HEK293 (cell line): ENCODE measurements around the gene SMIM5.

Source experiments
- CTCF ChIA-PET: fragments of 350-600 bp; formaldehyde crosslinking; extraction: SDS; loops from one replicate; lab custom pipeline; 2021; ENCODE audit warnings: antibody characterized with exemption; lab: Yijun Ruan, JAX
- POLR2A ChIA-PET: fragments of 300-600 bp; formaldehyde crosslinking; extraction: SDS; loops from one replicate; lab custom pipeline; 2020; ENCODE audit warnings: antibody characterized with exemption, inconsistent platforms; lab: Yijun Ruan, JAX
- H3K27ac ChIP-seq: fragments of 200-500 bp; sonication (Bioruptor generic); 2 replicates; pipeline ENCODE4 v1.5.1; 2014; ENCODE audit warnings: low read depth, low read length, control low read depth, inconsistent platforms; ENCODE audit errors: extremely low read depth
- H3K36me3 ChIP-seq, 2 experiments: fragments of 200-500 bp in 1 of 2; sonication (Bioruptor generic) in 1 of 2; 1 replicate in 1 of 2; 2 replicates in 1 of 2; pipeline ENCODE4 v1.5.1; 2014 to 2017; ENCODE audit warnings: inconsistent platforms in 2 of 2, low read length in 2 of 2; ENCODE audit not compliant: control insufficient read depth in 2 of 2, insufficient read depth in 1 of 2
- H3K4me1 ChIP-seq: fragments of 200-500 bp; sonication (Bioruptor generic); 2 replicates; pipeline ENCODE4 v1.5.1; 2014; ENCODE audit warnings: mild to moderate bottlenecking, low read length, inconsistent platforms; ENCODE audit not compliant: control insufficient read depth, insufficient read depth
- H3K4me3 ChIP-seq: 2 replicates; pipeline ENCODE4 v1.5.1; 2011; ENCODE audit warnings: low read depth, mild to moderate bottlenecking, control low read depth, low read length, moderate library complexity
- H3K9me3 ChIP-seq: fragments of 200-500 bp; sonication (Bioruptor generic); 2 replicates; pipeline ENCODE4 v1.5.1; 2014; ENCODE audit warnings: low read depth, low read length, inconsistent platforms; ENCODE audit not compliant: control insufficient read depth, insufficient read depth
- BCL11B ChIP-seq: fragments of 450-650 bp; formaldehyde crosslinking; IDR thresholded peaks from 2 replicates; pipeline ENCODE4 v1.5.1; 2016; ENCODE audit warnings: low read depth, missing biosample characterization, missing genetic modification characterization
- KLF1 ChIP-seq: fragments of 450-650 bp; formaldehyde crosslinking; IDR thresholded peaks from 2 replicates; pipeline ENCODE4 v1.5.1; 2016; ENCODE audit warnings: missing biosample characterization, missing genetic modification characterization
- KLF8 ChIP-seq: fragments of 450-650 bp; formaldehyde crosslinking; IDR thresholded peaks from 2 replicates; pipeline ENCODE4 v1.5.1; 2016; ENCODE audit warnings: missing biosample characterization, missing genetic modification characterization
- MZF1 ChIP-seq: fragments of 450-650 bp; formaldehyde crosslinking; IDR thresholded peaks from 2 replicates; pipeline ENCODE4 v1.5.1; 2017; ENCODE audit warnings: missing biosample characterization, missing genetic modification characterization, borderline replicate concordance
- OSR2 ChIP-seq: fragments of 450-650 bp; formaldehyde crosslinking; IDR thresholded peaks from 2 replicates; pipeline ENCODE4 v1.5.1; 2016; ENCODE audit warnings: missing biosample characterization, missing genetic modification characterization
- OVOL3 ChIP-seq: fragments of 450-650 bp; formaldehyde crosslinking; IDR thresholded peaks from 2 replicates; pipeline ENCODE4 v1.5.1; 2016; ENCODE audit warnings: missing biosample characterization, missing genetic modification characterization
- SP3 ChIP-seq: fragments of 450-650 bp; formaldehyde crosslinking; IDR thresholded peaks from 2 replicates; pipeline ENCODE4 v1.5.1; 2016; ENCODE audit warnings: missing biosample characterization, missing genetic modification characterization
- ZFHX2 ChIP-seq: fragments of 450-650 bp; formaldehyde crosslinking; conservative IDR thresholded peaks from 2 replicates; pipeline ENCODE4 v1.5.1; 2016; ENCODE audit warnings: missing biosample characterization, missing genetic modification characterization
- ZIC2 ChIP-seq: fragments of 450-650 bp; formaldehyde crosslinking; IDR thresholded peaks from 2 replicates; pipeline ENCODE4 v1.5.1; 2016; ENCODE audit warnings: missing biosample characterization, missing genetic modification characterization
- ZNF132 ChIP-seq: fragments of 450-650 bp; formaldehyde crosslinking; IDR thresholded peaks from 2 replicates; pipeline ENCODE4 v1.5.1; 2017; ENCODE audit warnings: missing biosample characterization, missing genetic modification characterization, borderline replicate concordance
- ZNF2 ChIP-seq: fragments of 450-650 bp; formaldehyde crosslinking; IDR thresholded peaks from 2 replicates; pipeline ENCODE4 v1.5.1; 2016; ENCODE audit warnings: missing biosample characterization, missing genetic modification characterization
- ZNF394 ChIP-seq: fragments of 450-650 bp; formaldehyde crosslinking; IDR thresholded peaks from 2 replicates; pipeline ENCODE4 v1.5.1; 2016; ENCODE audit warnings: missing biosample characterization, missing genetic modification characterization, mild to moderate bottlenecking, moderate library complexity, borderline replicate concordance
- ZNF549 ChIP-seq: fragments of 450-650 bp; IDR thresholded peaks from 2 replicates; pipeline ENCODE4 v1.5.1; 2018; ENCODE audit warnings: missing biosample characterization, missing genetic modification characterization, mild to moderate bottlenecking, inconsistent platforms, moderate library complexity
- ZNF600 ChIP-seq: fragments of 450-650 bp; formaldehyde crosslinking; IDR thresholded peaks from 2 replicates; pipeline ENCODE4 v1.5.1; 2016; ENCODE audit warnings: missing biosample characterization, missing genetic modification characterization
- ZNF610 ChIP-seq: fragments of 450-650 bp; formaldehyde crosslinking; IDR thresholded peaks from 2 replicates; pipeline ENCODE4 v1.5.1; 2016; ENCODE audit warnings: missing biosample characterization, missing genetic modification characterization, borderline replicate concordance
- ZNF707 ChIP-seq: fragments of 450-650 bp; formaldehyde crosslinking; IDR thresholded peaks from 2 replicates; pipeline ENCODE4 v1.5.1; 2016; ENCODE audit warnings: missing biosample characterization, missing genetic modification characterization
- ZNF747 ChIP-seq: fragments of 450-650 bp; formaldehyde crosslinking; IDR thresholded peaks from 2 replicates; pipeline ENCODE4 v1.5.1; 2016; ENCODE audit warnings: missing biosample characterization, missing genetic modification characterization
- ZSCAN16 ChIP-seq: fragments of 450-650 bp; formaldehyde crosslinking; IDR thresholded peaks from 2 replicates; pipeline ENCODE4 v1.5.1; 2016; ENCODE audit warnings: missing biosample characterization, missing genetic modification characterization
- TF ChIP-seq, protein P1 (sequence below): fragments of 450-650 bp; formaldehyde crosslinking; IDR thresholded peaks from 2 replicates; pipeline ENCODE4 v1.5.1; 2017; ENCODE audit warnings: missing biosample characterization, missing genetic modification characterization
- TF ChIP-seq, protein P2 (sequence below): fragments of 450-650 bp; formaldehyde crosslinking; IDR thresholded peaks from 2 replicates; pipeline ENCODE4 v1.5.1; 2016; ENCODE audit warnings: missing biosample characterization, missing genetic modification characterization
- TF ChIP-seq, protein P3 (sequence below): fragments of 450-650 bp; formaldehyde crosslinking; IDR thresholded peaks from 2 replicates; pipeline ENCODE4 v1.5.1; 2016; ENCODE audit warnings: missing biosample characterization, missing genetic modification characterization
- TF ChIP-seq, protein P4 (sequence below): fragments of 450-650 bp; formaldehyde crosslinking; IDR thresholded peaks from 2 replicates; pipeline ENCODE4 v1.5.1; 2016; ENCODE audit warnings: missing biosample characterization, missing genetic modification characterization, low read depth
- TF ChIP-seq, protein P5 (sequence below): fragments of 450-650 bp; formaldehyde crosslinking; IDR thresholded peaks from 2 replicates; pipeline ENCODE4 v1.5.1; 2016; ENCODE audit warnings: missing biosample characterization, missing genetic modification characterization
- TF ChIP-seq, protein P6 (sequence below): fragments of 450-650 bp; formaldehyde crosslinking; IDR thresholded peaks from 2 replicates; pipeline ENCODE4 v1.5.1; 2017; ENCODE audit warnings: missing biosample characterization, missing genetic modification characterization

Gene SMIM5

DNA sequence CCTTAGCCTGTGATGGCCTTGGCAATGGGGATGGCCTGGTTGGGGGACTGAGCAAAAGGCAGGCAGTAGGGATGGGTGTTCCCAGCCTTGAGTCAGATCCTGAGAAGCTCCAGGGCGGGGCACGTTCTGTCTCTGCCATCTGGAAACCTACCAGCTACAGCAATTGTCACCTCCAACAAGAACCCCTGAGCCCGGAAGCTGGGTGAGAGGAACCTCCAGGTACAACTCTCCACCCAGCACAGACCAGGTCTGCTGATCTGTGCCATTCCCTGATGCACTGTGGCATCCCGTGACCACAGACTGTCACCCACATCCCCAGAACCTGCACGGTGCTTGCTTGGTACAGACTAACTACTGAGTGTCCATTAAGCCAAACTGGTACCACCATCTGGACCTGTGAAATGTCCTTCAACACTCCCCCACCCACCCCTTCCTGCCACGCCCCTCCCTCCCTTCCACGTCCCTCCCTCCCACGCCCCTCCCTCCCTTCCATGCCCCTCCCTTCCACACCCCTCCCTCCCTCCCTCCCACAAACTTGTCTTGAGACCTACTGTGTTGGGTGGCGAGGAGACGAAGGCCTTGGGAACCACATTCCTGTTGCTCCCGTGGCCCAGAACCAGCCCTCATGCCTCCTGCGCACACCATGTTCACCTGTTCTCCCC is 29.1 kb upstream of the SMIM5 start:
- TF ChIP-seq ZSCAN16 (no peak), KLF1 (tag by site-specific recombination) (peak; percentile 87), KLF8 (tag by site-specific recombination) (0 out of 2 replicates have a peak, but pooled peaks have one; percentile 21), SP3 (tag by site-specific recombination) (peak; percentile 19; the same call in 1 of the 2 replicates)
- TF ChIP-seq, protein P1, sequence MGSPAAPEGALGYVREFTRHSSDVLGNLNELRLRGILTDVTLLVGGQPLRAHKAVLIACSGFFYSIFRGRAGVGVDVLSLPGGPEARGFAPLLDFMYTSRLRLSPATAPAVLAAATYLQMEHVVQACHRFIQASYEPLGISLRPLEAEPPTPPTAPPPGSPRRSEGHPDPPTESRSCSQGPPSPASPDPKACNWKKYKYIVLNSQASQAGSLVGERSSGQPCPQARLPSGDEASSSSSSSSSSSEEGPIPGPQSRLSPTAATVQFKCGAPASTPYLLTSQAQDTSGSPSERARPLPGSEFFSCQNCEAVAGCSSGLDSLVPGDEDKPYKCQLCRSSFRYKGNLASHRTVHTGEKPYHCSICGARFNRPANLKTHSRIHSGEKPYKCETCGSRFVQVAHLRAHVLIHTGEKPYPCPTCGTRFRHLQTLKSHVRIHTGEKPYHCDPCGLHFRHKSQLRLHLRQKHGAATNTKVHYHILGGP (tag by site-specific recombination), result no peak
- TF ChIP-seq, protein P2, sequence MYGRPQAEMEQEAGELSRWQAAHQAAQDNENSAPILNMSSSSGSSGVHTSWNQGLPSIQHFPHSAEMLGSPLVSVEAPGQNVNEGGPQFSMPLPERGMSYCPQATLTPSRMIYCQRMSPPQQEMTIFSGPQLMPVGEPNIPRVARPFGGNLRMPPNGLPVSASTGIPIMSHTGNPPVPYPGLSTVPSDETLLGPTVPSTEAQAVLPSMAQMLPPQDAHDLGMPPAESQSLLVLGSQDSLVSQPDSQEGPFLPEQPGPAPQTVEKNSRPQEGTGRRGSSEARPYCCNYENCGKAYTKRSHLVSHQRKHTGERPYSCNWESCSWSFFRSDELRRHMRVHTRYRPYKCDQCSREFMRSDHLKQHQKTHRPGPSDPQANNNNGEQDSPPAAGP (tag by site-specific recombination), result peak; percentile 53; the same call in 1 of the 2 replicates
- Histone ChIP-seq H3K4me3 (no peak overlapping the region), H3K9me3 (no peaks in the 10 kb centered on the region), H3K27ac (no peak overlapping the region), H3K4me1 (no peaks in the 10 kb centered on the region), H3K36me3 (no peaks in the 10 kb centered on the region)
- ChIA-PET CTCF (interaction anchor here (0.6 to 7.9 kb wide), 6 partner anchors 10 to 144 kb away, joined by 3 to 102 read pairs (median 4); partner anchors contain the start of gene SMIM5), POLR2A (interaction anchor here (0.8 to 1.8 kb wide), 2 partner anchors 29 to 176 kb away, joined by 4 to 6 read pairs; partner anchors contain the start of gene SMIM5)

DNA sequence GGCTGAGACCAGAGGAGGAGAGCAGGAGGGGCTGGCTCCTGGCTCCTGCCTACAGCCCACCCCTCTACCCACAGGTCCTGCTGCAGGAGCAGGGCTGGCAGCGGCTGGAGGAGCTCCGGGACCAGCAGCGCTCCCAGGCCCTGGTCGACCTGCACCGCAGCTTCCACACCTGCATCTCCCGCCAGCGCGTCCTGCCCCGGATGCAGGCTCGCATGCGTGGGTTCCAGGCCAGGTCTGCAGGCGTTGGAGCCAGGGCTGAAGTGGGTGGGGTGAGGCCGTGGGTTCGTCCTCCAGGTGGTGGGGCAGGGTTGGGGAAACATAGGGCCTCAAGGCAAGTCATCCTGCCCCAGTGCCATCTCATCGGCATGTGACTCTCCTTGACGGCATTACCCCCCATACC is 27.4 kb upstream of the SMIM5 start:
- H3K27ac ChIP-seq, result no peak overlapping the region
- ChIA-PET POLR2A (no interaction called here), CTCF (interaction anchor here (0.6 to 1.5 kb wide), 3 partner anchors 27 to 282 kb away, joined by 3 to 4 read pairs (median 4); no protein-coding TSS in a partner anchor)
- H3K9me3 ChIP-seq, result no peaks in the 10 kb centered on the region
- H3K4me1 ChIP-seq, result no peaks in the 10 kb centered on the region
- no peaks in the 10 kb centered on the region for H3K36me3 ChIP-seq
- H3K4me3 ChIP-seq, result no peak overlapping the region
- no peak for TF ChIP-seq ZNF707
- TF ChIP-seq OVOL3, result no peak
- TF ChIP-seq, protein P3, sequence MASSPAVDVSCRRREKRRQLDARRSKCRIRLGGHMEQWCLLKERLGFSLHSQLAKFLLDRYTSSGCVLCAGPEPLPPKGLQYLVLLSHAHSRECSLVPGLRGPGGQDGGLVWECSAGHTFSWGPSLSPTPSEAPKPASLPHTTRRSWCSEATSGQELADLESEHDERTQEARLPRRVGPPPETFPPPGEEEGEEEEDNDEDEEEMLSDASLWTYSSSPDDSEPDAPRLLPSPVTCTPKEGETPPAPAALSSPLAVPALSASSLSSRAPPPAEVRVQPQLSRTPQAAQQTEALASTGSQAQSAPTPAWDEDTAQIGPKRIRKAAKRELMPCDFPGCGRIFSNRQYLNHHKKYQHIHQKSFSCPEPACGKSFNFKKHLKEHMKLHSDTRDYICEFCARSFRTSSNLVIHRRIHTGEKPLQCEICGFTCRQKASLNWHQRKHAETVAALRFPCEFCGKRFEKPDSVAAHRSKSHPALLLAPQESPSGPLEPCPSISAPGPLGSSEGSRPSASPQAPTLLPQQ (tag by site-specific recombination), result no peak
- no peak for TF ChIP-seq OSR2 (tag by site-specific recombination)
- TF ChIP-seq SP3 (tag by site-specific recombination), result no peak
- TF ChIP-seq, protein P4, sequence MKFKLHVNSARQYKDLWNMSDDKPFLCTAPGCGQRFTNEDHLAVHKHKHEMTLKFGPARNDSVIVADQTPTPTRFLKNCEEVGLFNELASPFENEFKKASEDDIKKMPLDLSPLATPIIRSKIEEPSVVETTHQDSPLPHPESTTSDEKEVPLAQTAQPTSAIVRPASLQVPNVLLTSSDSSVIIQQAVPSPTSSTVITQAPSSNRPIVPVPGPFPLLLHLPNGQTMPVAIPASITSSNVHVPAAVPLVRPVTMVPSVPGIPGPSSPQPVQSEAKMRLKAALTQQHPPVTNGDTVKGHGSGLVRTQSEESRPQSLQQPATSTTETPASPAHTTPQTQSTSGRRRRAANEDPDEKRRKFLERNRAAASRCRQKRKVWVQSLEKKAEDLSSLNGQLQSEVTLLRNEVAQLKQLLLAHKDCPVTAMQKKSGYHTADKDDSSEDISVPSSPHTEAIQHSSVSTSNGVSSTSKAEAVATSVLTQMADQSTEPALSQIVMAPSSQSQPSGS (tag by site-specific recombination), result no peak
- no peak for TF ChIP-seq ZNF747 (tag by site-specific recombination)
- TF ChIP-seq MZF1, result no peak
- TF ChIP-seq BCL11B (tag by site-specific recombination), result no peak
- TF ChIP-seq ZNF600 (tag by site-specific recombination), result peak; percentile 73
- no peak for TF ChIP-seq ZNF610 (tag by site-specific recombination)
- no peak for TF ChIP-seq ZNF394 (tag by site-specific recombination)
- TF ChIP-seq, protein P5, sequence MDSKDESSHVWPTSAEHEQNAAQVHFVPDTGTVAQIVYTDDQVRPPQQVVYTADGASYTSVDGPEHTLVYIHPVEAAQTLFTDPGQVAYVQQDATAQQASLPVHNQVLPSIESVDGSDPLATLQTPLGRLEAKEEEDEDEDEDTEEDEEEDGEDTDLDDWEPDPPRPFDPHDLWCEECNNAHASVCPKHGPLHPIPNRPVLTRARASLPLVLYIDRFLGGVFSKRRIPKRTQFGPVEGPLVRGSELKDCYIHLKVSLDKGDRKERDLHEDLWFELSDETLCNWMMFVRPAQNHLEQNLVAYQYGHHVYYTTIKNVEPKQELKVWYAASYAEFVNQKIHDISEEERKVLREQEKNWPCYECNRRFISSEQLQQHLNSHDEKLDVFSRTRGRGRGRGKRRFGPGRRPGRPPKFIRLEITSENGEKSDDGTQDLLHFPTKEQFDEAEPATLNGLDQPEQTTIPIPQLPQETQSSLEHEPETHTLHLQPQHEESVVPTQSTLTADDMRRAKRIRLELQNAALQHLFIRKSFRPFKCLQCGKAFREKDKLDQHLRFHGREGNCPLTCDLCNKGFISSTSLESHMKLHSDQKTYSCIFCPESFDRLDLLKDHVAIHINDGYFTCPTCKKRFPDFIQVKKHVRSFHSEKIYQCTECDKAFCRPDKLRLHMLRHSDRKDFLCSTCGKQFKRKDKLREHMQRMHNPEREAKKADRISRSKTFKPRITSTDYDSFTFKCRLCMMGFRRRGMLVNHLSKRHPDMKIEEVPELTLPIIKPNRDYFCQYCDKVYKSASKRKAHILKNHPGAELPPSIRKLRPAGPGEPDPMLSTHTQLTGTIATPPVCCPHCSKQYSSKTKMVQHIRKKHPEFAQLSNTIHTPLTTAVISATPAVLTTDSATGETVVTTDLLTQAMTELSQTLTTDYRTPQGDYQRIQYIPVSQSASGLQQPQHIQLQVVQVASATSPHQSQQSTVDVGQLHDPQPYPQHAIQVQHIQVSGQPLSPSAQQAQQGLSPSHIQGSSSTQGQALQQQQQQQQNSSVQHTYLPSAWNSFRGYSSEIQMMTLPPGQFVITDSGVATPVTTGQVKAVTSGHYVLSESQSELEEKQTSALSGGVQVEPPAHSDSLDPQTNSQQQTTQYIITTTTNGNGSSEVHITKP, result no peak
- no peak for TF ChIP-seq ZNF132 (tag by site-specific recombination)
- no peak for TF ChIP-seq ZNF2 (tag by site-specific recombination)
- TF ChIP-seq ZFHX2 (tag by site-specific recombination), result peak; percentile 46
- no peak for TF ChIP-seq ZNF549 (tag by site-specific recombination)
- TF ChIP-seq, protein P6, sequence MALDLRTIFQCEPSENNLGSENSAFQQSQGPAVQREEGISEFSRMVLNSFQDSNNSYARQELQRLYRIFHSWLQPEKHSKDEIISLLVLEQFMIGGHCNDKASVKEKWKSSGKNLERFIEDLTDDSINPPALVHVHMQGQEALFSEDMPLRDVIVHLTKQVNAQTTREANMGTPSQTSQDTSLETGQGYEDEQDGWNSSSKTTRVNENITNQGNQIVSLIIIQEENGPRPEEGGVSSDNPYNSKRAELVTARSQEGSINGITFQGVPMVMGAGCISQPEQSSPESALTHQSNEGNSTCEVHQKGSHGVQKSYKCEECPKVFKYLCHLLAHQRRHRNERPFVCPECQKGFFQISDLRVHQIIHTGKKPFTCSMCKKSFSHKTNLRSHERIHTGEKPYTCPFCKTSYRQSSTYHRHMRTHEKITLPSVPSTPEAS (tag by site-specific recombination), result no peak
- TF ChIP-seq ZIC2 (tag by site-specific recombination), result no peak
